ENCODE data around the gene SRPK2.

DNA sequence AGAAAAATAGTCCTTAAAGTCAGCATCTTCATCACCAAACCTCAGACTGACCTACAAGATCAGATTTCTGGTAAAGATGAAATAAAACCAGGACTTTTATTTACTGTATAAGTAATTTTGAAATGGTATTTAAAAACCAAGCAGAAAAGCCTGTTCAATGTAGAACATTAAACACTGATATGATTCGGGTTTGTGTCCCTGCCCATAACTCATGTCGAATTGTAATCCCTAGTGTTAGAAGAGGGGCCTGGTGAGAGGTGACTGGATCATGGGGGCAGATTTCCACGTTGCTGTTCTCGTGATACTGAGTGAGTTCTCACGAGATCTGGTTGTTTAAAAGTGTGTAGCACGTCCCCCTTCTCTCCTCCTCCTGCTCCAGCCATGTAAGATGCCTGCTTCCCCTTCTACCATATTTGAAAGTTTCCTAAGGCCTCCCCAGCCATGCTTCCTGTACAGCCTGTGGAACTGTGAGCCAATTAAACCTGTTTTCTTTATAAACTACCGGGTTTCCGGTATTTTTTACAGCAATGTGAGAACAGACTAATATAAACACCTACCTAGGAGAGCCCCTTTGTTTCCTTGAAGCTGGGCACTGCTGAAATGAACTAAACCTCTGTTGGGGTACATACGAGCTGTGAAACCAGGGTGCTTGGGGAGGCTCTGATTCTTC lies 254.6 kb downstream of the SRPK2 start:
- TF ChIP-seq, protein P1, sequence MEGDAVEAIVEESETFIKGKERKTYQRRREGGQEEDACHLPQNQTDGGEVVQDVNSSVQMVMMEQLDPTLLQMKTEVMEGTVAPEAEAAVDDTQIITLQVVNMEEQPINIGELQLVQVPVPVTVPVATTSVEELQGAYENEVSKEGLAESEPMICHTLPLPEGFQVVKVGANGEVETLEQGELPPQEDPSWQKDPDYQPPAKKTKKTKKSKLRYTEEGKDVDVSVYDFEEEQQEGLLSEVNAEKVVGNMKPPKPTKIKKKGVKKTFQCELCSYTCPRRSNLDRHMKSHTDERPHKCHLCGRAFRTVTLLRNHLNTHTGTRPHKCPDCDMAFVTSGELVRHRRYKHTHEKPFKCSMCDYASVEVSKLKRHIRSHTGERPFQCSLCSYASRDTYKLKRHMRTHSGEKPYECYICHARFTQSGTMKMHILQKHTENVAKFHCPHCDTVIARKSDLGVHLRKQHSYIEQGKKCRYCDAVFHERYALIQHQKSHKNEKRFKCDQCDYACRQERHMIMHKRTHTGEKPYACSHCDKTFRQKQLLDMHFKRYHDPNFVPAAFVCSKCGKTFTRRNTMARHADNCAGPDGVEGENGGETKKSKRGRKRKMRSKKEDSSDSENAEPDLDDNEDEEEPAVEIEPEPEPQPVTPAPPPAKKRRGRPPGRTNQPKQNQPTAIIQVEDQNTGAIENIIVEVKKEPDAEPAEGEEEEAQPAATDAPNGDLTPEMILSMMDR (IDR thresholded peaks at IDR 0.05) = no peak
- TF ChIP-seq SMAD3 (CRISPR knock-in tag; IDR thresholded peaks at IDR 0.05; ENCODE audit: borderline replicate concordance) (no peak), ESRRA (CRISPR knock-in tag; IDR thresholded peaks at IDR 0.05; ENCODE audit: borderline replicate concordance) (no peak), TP53 (CRISPR knock-in tag; IDR thresholded peaks at IDR 0.05) (no peak), GABPB1 (CRISPR knock-in tag; IDR thresholded peaks at IDR 0.05) (no peak), FOXP1 (CRISPR knock-in tag; IDR thresholded peaks at IDR 0.05; ENCODE audit: borderline replicate concordance) (no peak), ZBTB21 (CRISPR knock-in tag; IDR thresholded peaks at IDR 0.05; ENCODE audit: borderline replicate concordance) (no peak), FOXK1 (CRISPR knock-in tag; IDR thresholded peaks at IDR 0.05) (no peak), NFYB (CRISPR knock-in tag; conservative IDR thresholded peaks at IDR 0.05; ENCODE audit: low read depth) (no peak)
- TF ChIP-seq, protein P2, sequence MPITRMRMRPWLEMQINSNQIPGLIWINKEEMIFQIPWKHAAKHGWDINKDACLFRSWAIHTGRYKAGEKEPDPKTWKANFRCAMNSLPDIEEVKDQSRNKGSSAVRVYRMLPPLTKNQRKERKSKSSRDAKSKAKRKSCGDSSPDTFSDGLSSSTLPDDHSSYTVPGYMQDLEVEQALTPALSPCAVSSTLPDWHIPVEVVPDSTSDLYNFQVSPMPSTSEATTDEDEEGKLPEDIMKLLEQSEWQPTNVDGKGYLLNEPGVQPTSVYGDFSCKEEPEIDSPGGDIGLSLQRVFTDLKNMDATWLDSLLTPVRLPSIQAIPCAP (CRISPR knock-in tag; IDR thresholded peaks at IDR 0.05) = no peak
- TF ChIP-seq, protein P3, sequence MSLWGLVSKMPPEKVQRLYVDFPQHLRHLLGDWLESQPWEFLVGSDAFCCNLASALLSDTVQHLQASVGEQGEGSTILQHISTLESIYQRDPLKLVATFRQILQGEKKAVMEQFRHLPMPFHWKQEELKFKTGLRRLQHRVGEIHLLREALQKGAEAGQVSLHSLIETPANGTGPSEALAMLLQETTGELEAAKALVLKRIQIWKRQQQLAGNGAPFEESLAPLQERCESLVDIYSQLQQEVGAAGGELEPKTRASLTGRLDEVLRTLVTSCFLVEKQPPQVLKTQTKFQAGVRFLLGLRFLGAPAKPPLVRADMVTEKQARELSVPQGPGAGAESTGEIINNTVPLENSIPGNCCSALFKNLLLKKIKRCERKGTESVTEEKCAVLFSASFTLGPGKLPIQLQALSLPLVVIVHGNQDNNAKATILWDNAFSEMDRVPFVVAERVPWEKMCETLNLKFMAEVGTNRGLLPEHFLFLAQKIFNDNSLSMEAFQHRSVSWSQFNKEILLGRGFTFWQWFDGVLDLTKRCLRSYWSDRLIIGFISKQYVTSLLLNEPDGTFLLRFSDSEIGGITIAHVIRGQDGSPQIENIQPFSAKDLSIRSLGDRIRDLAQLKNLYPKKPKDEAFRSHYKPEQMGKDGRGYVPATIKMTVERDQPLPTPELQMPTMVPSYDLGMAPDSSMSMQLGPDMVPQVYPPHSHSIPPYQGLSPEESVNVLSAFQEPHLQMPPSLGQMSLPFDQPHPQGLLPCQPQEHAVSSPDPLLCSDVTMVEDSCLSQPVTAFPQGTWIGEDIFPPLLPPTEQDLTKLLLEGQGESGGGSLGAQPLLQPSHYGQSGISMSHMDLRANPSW (CRISPR knock-in tag; conservative IDR thresholded peaks at IDR 0.05; ENCODE audit: low read depth) = no peak
- TF ChIP-seq, protein P4, sequence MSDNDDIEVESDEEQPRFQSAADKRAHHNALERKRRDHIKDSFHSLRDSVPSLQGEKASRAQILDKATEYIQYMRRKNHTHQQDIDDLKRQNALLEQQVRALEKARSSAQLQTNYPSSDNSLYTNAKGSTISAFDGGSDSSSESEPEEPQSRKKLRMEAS (CRISPR knock-in tag; IDR thresholded peaks at IDR 0.05) = no peak
- TF ChIP-seq, protein P5, sequence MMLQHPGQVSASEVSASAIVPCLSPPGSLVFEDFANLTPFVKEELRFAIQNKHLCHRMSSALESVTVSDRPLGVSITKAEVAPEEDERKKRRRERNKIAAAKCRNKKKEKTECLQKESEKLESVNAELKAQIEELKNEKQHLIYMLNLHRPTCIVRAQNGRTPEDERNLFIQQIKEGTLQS (CRISPR knock-in tag; conservative IDR thresholded peaks at IDR 0.05) = no peak
